Activated T-helper 17 cell treated with anti-CD3 and anti-CD28 coated beads, Interleukin-2, amount 50 U/mL, for 72 hours (primary cell): ENCODE results near the gene TPSB2. TPM values are rescaled to one million over a fixed set of nuclear protein-coding genes. Genes with fewer than 3 reads are reported as not detected.

ENCODE experiments used
- ATAC-seq: fragments of 150-1000 bp; cut with Tn5 transposase; replicated peaks from 2 replicates; pipeline ENCODE4 v1.10.0; 2021; ENCODE audit warnings: mild to moderate bottlenecking, moderate library complexity
- H3K27ac Mint-ChIP-seq: one replicate; pipeline ENCODE4 v1.8.0; 2022; ENCODE audit warnings: mixed read lengths
- H3K27me3 Mint-ChIP-seq: one replicate; pipeline ENCODE4 v1.8.0; 2022; ENCODE audit warnings: mixed read lengths
- H3K36me3 Mint-ChIP-seq: one replicate; pipeline ENCODE4 v1.8.0; 2022; ENCODE audit warnings: low read depth, mild to moderate bottlenecking, mixed read lengths
- H3K4me1 Mint-ChIP-seq: one replicate; pipeline ENCODE4 v1.8.0; 2022; ENCODE audit warnings: mixed read lengths
- H3K4me3 Mint-ChIP-seq: one replicate; pipeline ENCODE4 v1.8.0; 2022; ENCODE audit warnings: mild to moderate bottlenecking, mixed read lengths
- H3K9me3 Mint-ChIP-seq: one replicate; pipeline ENCODE4 v1.8.0; 2022; ENCODE audit warnings: mixed read lengths
- total RNA-seq, 2 donors: library from RNA; stranded (reverse); gene quantifications; one replicate each; pipeline ENCODE4 v1.2.3, GENCODE V29; 2022

TPSB2 gene
- total RNA-seq, 2 donors from 2014 or later = not detected

- Mint-ChIP-seq H3K4me3 (no peak overlapping the region), H3K9me3 (no peaks in the 10 kb centered on the region)
Measured at GRCh38 chr16:1182950-1183907, 46.8 kb downstream of the TPSB2 start.

GRCh38 chr16:1182316-1182671 is 47.7 kb downstream of the TPSB2 start:
- no peak for ATAC-seq
- H3K9me3 Mint-ChIP-seq = no peaks in the 10 kb centered on the region
- H3K4me3 Mint-ChIP-seq = no peak overlapping the region
- H3K4me1 Mint-ChIP-seq = no peaks in the 10 kb centered on the region
- no peak overlapping the region for H3K27ac Mint-ChIP-seq
- H3K36me3 Mint-ChIP-seq = no peaks in the 10 kb centered on the region
- H3K27me3 Mint-ChIP-seq = no peaks in the 10 kb centered on the region

More at GRCh38 chr16:1182950-1183907, 46.8 kb downstream of the TPSB2 start:
- H3K4me1 Mint-ChIP-seq = no peaks in the 10 kb centered on the region
- H3K27ac Mint-ChIP-seq = no peak overlapping the region
- no peaks in the 10 kb centered on the region for H3K27me3 Mint-ChIP-seq
- ATAC-seq = no peak
- no peaks in the 10 kb centered on the region for H3K36me3 Mint-ChIP-seq

- no peaks in the 10 kb centered on the region for H3K9me3 Mint-ChIP-seq
- no peak overlapping the region for H3K27ac Mint-ChIP-seq
- ATAC-seq = no peak
- H3K36me3 Mint-ChIP-seq = no peaks in the 10 kb centered on the region
- H3K27me3 Mint-ChIP-seq = no peaks in the 10 kb centered on the region
- no peak overlapping the region for H3K4me3 Mint-ChIP-seq
- H3K4me1 Mint-ChIP-seq = no peaks in the 10 kb centered on the region
Measured at GRCh38 chr16:1181404-1182315, 48.3 kb downstream of the TPSB2 start.

GRCh38 chr16:1180549-1181403 is 49.2 kb downstream of the TPSB2 start:
- no peaks in the 10 kb centered on the region for H3K27me3 Mint-ChIP-seq
- no peak for ATAC-seq
- no peaks in the 10 kb centered on the region for H3K36me3 Mint-ChIP-seq
- H3K4me1 Mint-ChIP-seq = no peaks in the 10 kb centered on the region
- H3K9me3 Mint-ChIP-seq = no peaks in the 10 kb centered on the region
- H3K27ac Mint-ChIP-seq = no peak overlapping the region
- no peak overlapping the region for H3K4me3 Mint-ChIP-seq

Other genes with a start within 250 kb of the TPSB2 start
- 1 to 10 TPM in 1 of 2 donors, under 1 TPM in 1; 0.35 to 3.8 TPM for gene SOX8, start 248.4 kb downstream of the TPSB2 start, total RNA-seq
- gene SSTR5, start 157.4 kb downstream of the TPSB2 start, total RNA-seq = not detected
- not detected for gene C1QTNF8, start 133.9 kb downstream of the TPSB2 start, total RNA-seq
- 1 to 10 TPM; 1.4 to 1.9 TPM for gene CACNA1H, start 77.1 kb downstream of the TPSB2 start, total RNA-seq
- gene TPSG1, start 4.9 kb downstream of the TPSB2 start, total RNA-seq = not detected
- gene TPSAB1, start 10.5 kb upstream of the TPSB2 start, total RNA-seq = under 1 TPM; 0.29 to 0.32 TPM
- not detected for gene TPSD1, start 25.9 kb upstream of the TPSB2 start, total RNA-seq
- 100 to 1,000 TPM; 204 to 206 TPM for gene UBE2I, start 79.5 kb upstream of the TPSB2 start, total RNA-seq
- gene BAIAP3, start 103.5 kb upstream of the TPSB2 start, total RNA-seq = 1 to 10 TPM in 1 of 2 donors, under 1 TPM in 1; 0.71 to 2.2 TPM
- 10 to 100 TPM; 36.7 to 64.2 TPM for gene TSR3, start 121.7 kb upstream of the TPSB2 start, total RNA-seq
- 10 to 100 TPM; 22.6 to 24.4 TPM for gene GNPTG, start 121.7 kb upstream of the TPSB2 start, total RNA-seq
- 10 to 100 TPM; 36.4 to 76.4 TPM for gene UNKL, start 184.5 kb upstream of the TPSB2 start, total RNA-seq
- 10 to 100 TPM; 12.1 to 23.1 TPM for gene UQCC4, start 190.6 kb upstream of the TPSB2 start, total RNA-seq
- gene PERCC1, start 200.9 kb upstream of the TPSB2 start, total RNA-seq = not detected
- 1 to 10 TPM; 2.1 to 3.7 TPM for gene CCDC154, start 214.4 kb upstream of the TPSB2 start, total RNA-seq
- 10 to 100 TPM; 44.8 to 63.9 TPM for gene CLCN7, start 244.8 kb upstream of the TPSB2 start, total RNA-seq